Endothelial cell of umbilical vein (primary cell): ENCODE data around the gene FYCO1. TPM values are rescaled to one million over a fixed set of nuclear protein-coding genes. Genes with fewer than 3 reads are reported as not detected.

ENCODE experiments used
- BruUV-seq: library from RNA; stranded (reverse); fragments of 400-500 nt; replicated peaks from 2 replicates; lab custom pipeline; 2021; lab: Mats Ljungman, UMichigan
- CTCF ChIA-PET: fragments of 300-600, 350-600 bp; sonication (Branson Sonifier 250); formaldehyde crosslinking; loops from one replicate; lab custom pipeline; 2021; ENCODE audit warnings: antibody characterized with exemption, inconsistent platforms; lab: Charles Lee
- POLR2A ChIA-PET: fragments of 300-600, 350-600 bp; sonication (Branson Sonifier 250); formaldehyde crosslinking; loops from one replicate; lab custom pipeline; 2021; ENCODE audit warnings: antibody characterized with exemption, inconsistent platforms; lab: Charles Lee
- DNase-seq: peaks from one replicate; pipeline ENCODE4 v3.0.0-alpha.2; 2011; ENCODE audit warnings: low read depth, low spot score
- FAIRE-seq: peaks from 2 replicates; lab custom pipeline; 2011; peaks lifted over from hg19 to GRCh38; lab: Jason Lieb, UNC
- H2AFZ ChIP-seq: 2 replicates; pipeline ENCODE4 v1.6.0; 2012; ENCODE audit warnings: low read depth, low read length, control low read depth, inconsistent platforms
- H3K27ac ChIP-seq: 2 replicates; pipeline ENCODE4 v1.5.1; 2011; ENCODE audit warnings: low read depth, mild to moderate bottlenecking, control low read depth, low read length, moderate library complexity; ENCODE audit not compliant: insufficient read depth
- H3K27me3 ChIP-seq, 2 experiments: 2 replicates each; pipeline versions ENCODE4 v1.6.0 to v1.6.1; 2011; ENCODE audit warnings: low read length in 2 of 2, mixed read lengths in 1 of 2; ENCODE audit not compliant: control insufficient read depth in 2 of 2, insufficient read depth in 2 of 2
- H3K36me3 ChIP-seq, 2 experiments: 2 replicates in 1 of 2; 3 replicates in 1 of 2; pipeline ENCODE4 v1.5.1; 2011; ENCODE audit warnings: low read length in 2 of 2, mild to moderate bottlenecking in 1 of 2, moderate library complexity in 1 of 2; ENCODE audit not compliant: control insufficient read depth in 2 of 2, insufficient read depth in 2 of 2; ENCODE audit errors: extremely low read depth in 1 of 2
- H3K4me1 ChIP-seq: 3 replicates; pipeline ENCODE4 v1.5.1; 2011; ENCODE audit warnings: mild to moderate bottlenecking, low read length; ENCODE audit not compliant: control insufficient read depth, insufficient read depth; ENCODE audit errors: extremely low read depth
- H3K4me2 ChIP-seq: 2 replicates; pipeline ENCODE4 v1.6.1; 2011; ENCODE audit warnings: low read length, control low read depth, mixed read lengths; ENCODE audit not compliant: insufficient read depth
- H3K4me3 ChIP-seq, 3 experiments: fragments of 200-600 bp in 1 of 3; sonication (generic), shearing (Covaris generic) in 1 of 3; replicated peaks in 1 of 3; 2 replicates each; pipeline ENCODE4 v1.5.1; 2011 to 2016; ENCODE audit warnings: control low read depth in 3 of 3, low read length in 3 of 3, mild to moderate bottlenecking in 2 of 3, inconsistent platforms in 1 of 3, low read depth in 1 of 3, moderate library complexity in 1 of 3; ENCODE audit not compliant: insufficient read depth in 1 of 3
- H3K79me2 ChIP-seq: 2 replicates; pipeline ENCODE4 v1.6.0; 2012; ENCODE audit warnings: low read length, inconsistent platforms; ENCODE audit not compliant: control insufficient read depth, insufficient read depth
- H3K9ac ChIP-seq: replicated peaks from 2 replicates; pipeline ENCODE3; 2011; ENCODE audit warnings: low read length, control low read depth; ENCODE audit not compliant: insufficient read depth; ENCODE audit errors: extremely low read depth
- H3K9me1 ChIP-seq: replicated peaks from 3 replicates; pipeline ENCODE4 v1.6.0; 2011; ENCODE audit warnings: mild to moderate bottlenecking, low read length; ENCODE audit not compliant: control insufficient read depth, insufficient read depth; ENCODE audit errors: extremely low read depth
- H3K9me3 ChIP-seq: replicated peaks from 2 replicates; pipeline ENCODE4 v1.5.1; 2012; ENCODE audit warnings: low read length, inconsistent platforms; ENCODE audit not compliant: control insufficient read depth, insufficient read depth
- H4K20me1 ChIP-seq: replicated peaks from 2 replicates; pipeline ENCODE3; 2011; ENCODE audit warnings: mild to moderate bottlenecking, low read length; ENCODE audit not compliant: control insufficient read depth, insufficient read depth; ENCODE audit errors: extremely low read depth
- EZH2 ChIP-seq: IDR thresholded peaks from 2 replicates; pipeline ENCODE4 v1.6.1; 2012; ENCODE audit warnings: borderline replicate concordance, low read depth, mild to moderate bottlenecking, moderate library complexity, low read length, inconsistent platforms; ENCODE audit not compliant: severe bottlenecking
- FOS ChIP-seq: IDR thresholded peaks from 2 replicates; pipeline ENCODE4 v1.6.1; 2011; ENCODE audit warnings: mild to moderate bottlenecking, low read length, moderate library complexity, borderline replicate concordance; ENCODE audit not compliant: insufficient read depth
- GATA2 ChIP-seq: IDR thresholded peaks from 2 replicates; pipeline ENCODE4 v1.7.0; 2011; ENCODE audit warnings: low read depth, mild to moderate bottlenecking, moderate library complexity, mixed read lengths, low read length; ENCODE audit not compliant: insufficient read length, insufficient read depth
- JUN ChIP-seq: IDR thresholded peaks from 2 replicates; pipeline ENCODE4 v1.6.1; 2011; ENCODE audit warnings: borderline replicate concordance, low read depth; ENCODE audit not compliant: insufficient read length, insufficient read depth
- MAX ChIP-seq: IDR thresholded peaks from 2 replicates; pipeline ENCODE4 v1.6.1; 2011; ENCODE audit not compliant: insufficient read depth, insufficient read length
- MYC ChIP-seq: IDR thresholded peaks from one replicate; pipeline ENCODE4 v1.6.1; 2011; ENCODE audit warnings: mild to moderate bottlenecking, low read depth, low read length
- POLR2A ChIP-seq: IDR thresholded peaks from 2 replicates; pipeline ENCODE4 v1.6.1; 2012; ENCODE audit warnings: low read depth, mild to moderate bottlenecking, control low read depth, low read length
- POLR2AphosphoS5 ChIP-seq: IDR thresholded peaks from 2 replicates; pipeline ENCODE4 v1.6.1; 2012; ENCODE audit warnings: low read depth, mild to moderate bottlenecking, control low read depth, low read length, moderate library complexity; ENCODE audit not compliant: insufficient read depth
- dilution Hi-C: fragments of 300-500 bp; cut with MboI; formaldehyde crosslinking; loops from one replicate; pipeline ENCODE4 v1.15.0; 2019; ENCODE audit warnings: low sequenced_read_pairs; ENCODE audit not compliant: extremely low pct_ligation_motif_present
- intact Hi-C: fragments of 100-400 bp; cut with micrococcal nuclease; formaldehyde crosslinking; loops from one replicate; pipeline ENCODE4 v1.10.0; 2022
- polyA plus RNA-seq, 4 experiments: library from polyadenylated mRNA; depleted of rRNA in 3 of 4; stranded (reverse) in 3 of 4; unstranded in 1 of 4; fragments of >200 nt; gene quantifications; 2 replicates each; pipeline versions ENCODE4 v1.2.1 to v1.2.3, GENCODE V29; 2011 to 2012; ENCODE audit warnings: missing spikeins in 1 of 4
- total RNA-seq: library from RNA; stranded (reverse); gene quantifications from 2 replicates; pipeline ENCODE4 v1.2.3, GENCODE V29; 2021
- TF ChIP-seq, protein P1 (sequence below), 2 donors: IDR thresholded peaks; 1 replicate in 1 of 2; 2 replicates in 1 of 2; pipeline ENCODE4 v1.5.1; 2011; ENCODE audit warnings: low read length in 2 of 2, mild to moderate bottlenecking in 2 of 2, moderate library complexity in 2 of 2, control low read depth in 1 of 2, inconsistent platforms in 1 of 2, low read depth in 1 of 2; ENCODE audit not compliant: insufficient read depth in 1 of 2; ENCODE audit errors: extremely low read depth in 1 of 2

FYCO1 gene
- total and polyA plus RNA-seq, 2 donors (not counting 3 experiments of a cell fraction or from before 2014, with no cell fraction given): 13.9 to 20.8 TPM

GRCh38 chr3:46036191-46036590 lies 40.6 kb upstream of the FYCO1 start:
- Histone ChIP-seq H3K9me3 (no peaks in the 10 kb centered on the region), H3K9me1 (no peaks in the 10 kb centered on the region), H3K27me3 (peaks cover 4 to 13% of the 10 kb centered on the region in 2 experiments), H3K9ac (no peak overlapping the region), H3K27ac (no peak overlapping the region), H2AFZ (no peak overlapping the region), H3K36me3 (no peaks in the 10 kb centered on the region), H4K20me1 (no peaks in the 10 kb centered on the region), H3K79me2 (no peaks in the 10 kb centered on the region), H3K4me3 (no peak overlapping the region), H3K4me2 (no peak overlapping the region), H3K4me1 (no peaks in the 10 kb centered on the region)
- ChIA-PET POLR2A (no interaction called here), CTCF (no interaction called here)
- BruUV-seq: no TSS peak
- FAIRE-seq (no peak), DNase-seq (no peak)
- intact Hi-C loops: no loop called here
- TF ChIP-seq EZH2 (no peak), GATA2 (no peak), POLR2A (no peak), JUN (no peak), FOS (no peak), MYC (no peak), MAX (no peak), POLR2AphosphoS5 (no peak)
- TF ChIP-seq, protein P1, sequence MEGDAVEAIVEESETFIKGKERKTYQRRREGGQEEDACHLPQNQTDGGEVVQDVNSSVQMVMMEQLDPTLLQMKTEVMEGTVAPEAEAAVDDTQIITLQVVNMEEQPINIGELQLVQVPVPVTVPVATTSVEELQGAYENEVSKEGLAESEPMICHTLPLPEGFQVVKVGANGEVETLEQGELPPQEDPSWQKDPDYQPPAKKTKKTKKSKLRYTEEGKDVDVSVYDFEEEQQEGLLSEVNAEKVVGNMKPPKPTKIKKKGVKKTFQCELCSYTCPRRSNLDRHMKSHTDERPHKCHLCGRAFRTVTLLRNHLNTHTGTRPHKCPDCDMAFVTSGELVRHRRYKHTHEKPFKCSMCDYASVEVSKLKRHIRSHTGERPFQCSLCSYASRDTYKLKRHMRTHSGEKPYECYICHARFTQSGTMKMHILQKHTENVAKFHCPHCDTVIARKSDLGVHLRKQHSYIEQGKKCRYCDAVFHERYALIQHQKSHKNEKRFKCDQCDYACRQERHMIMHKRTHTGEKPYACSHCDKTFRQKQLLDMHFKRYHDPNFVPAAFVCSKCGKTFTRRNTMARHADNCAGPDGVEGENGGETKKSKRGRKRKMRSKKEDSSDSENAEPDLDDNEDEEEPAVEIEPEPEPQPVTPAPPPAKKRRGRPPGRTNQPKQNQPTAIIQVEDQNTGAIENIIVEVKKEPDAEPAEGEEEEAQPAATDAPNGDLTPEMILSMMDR (IDR thresholded peaks at IDR 0.05; ENCODE audit: extremely low read depth in 1 of 2, insufficient read depth in 1 of 2, low read depth in 1 of 2, low read length in 2 of 2): no peak
- dilution Hi-C loops: no loop called here
